HCT116 (cell line): ENCODE results near the gene DHPS. TPM values are rescaled to one million over a fixed set of nuclear protein-coding genes. Genes with fewer than 3 reads are reported as not detected.
A peak's percentile ranks its signal among the peaks of the same experiment; 100 is the strongest.

ENCODE experiments used
- ATAC-seq: fragments of 200-7000 bp; cut with Tn5 transposase; 2 replicates; pipeline ENCODE4 v1.9.1; 2020; ENCODE audit warnings: mild to moderate bottlenecking, moderate library complexity
- BruUV-seq: library from RNA; stranded (reverse); fragments of 400-500 nt; replicated peaks from 2 replicates; lab custom pipeline; 2021; lab: Mats Ljungman, UMichigan
- CTCF ChIA-PET: fragments of 300-600 bp; sonication (Branson Sonifier 250); formaldehyde crosslinking; loops from one replicate; lab custom pipeline; 2021; ENCODE audit warnings: antibody characterized with exemption; lab: Charles Lee
- POLR2A ChIA-PET: fragments of 300-600, 350-600 bp; sonication (Branson Sonifier 250); formaldehyde crosslinking; loops from one replicate; lab custom pipeline; 2021; ENCODE audit warnings: antibody characterized with exemption; lab: Charles Lee
- RAD21 ChIA-PET, 2 experiments: fragments of 300-600 bp; sonication (Branson Sonifier 250); formaldehyde crosslinking; loops; one replicate each; lab custom pipeline; 2023; ENCODE audit warnings: low total read pairs in 2 of 2; ENCODE audit not compliant: uncharacterized antibody in 2 of 2, unreplicated experiment in 2 of 2, low non-redundant PET in 1 of 2; lab: Charles Lee
- DNase-seq: peaks from one replicate; pipeline ENCODE4 v3.0.0-alpha.2; 2010; ENCODE audit warnings: low read depth, low spot score
- H2AFZ ChIP-seq: fragments of 200-600 bp; shearing (Covaris generic), sonication (generic); 2 replicates; pipeline ENCODE4 v1.6.1; 2017; ENCODE audit warnings: low read depth, mixed run types, mixed read lengths, antibody characterized with exemption, low read length; ENCODE audit not compliant: poor library complexity, severe bottlenecking
- H3K27ac ChIP-seq: 2 replicates; pipeline ENCODE4 v1.5.1; 2012; ENCODE audit warnings: low read depth, low read length
- H3K27me3 ChIP-seq: fragments of 200-600 bp; sonication (generic); 2 replicates; pipeline ENCODE4 v1.6.1; 2016; ENCODE audit warnings: mixed run types, low read length, mixed read lengths; ENCODE audit not compliant: insufficient read depth
- H3K36me3 ChIP-seq, 2 experiments: fragments of 200-500 bp in 1 of 2; fragments of 200-600 bp in 1 of 2; sonication (Bioruptor generic) in 1 of 2; sonication (generic) in 1 of 2; 2 replicates each; pipeline versions ENCODE4 v1.5.1 to v1.6.1; 2014 to 2016; ENCODE audit warnings: low read length in 2 of 2, inconsistent platforms in 1 of 2, mixed read lengths in 1 of 2, mixed run types in 1 of 2; ENCODE audit not compliant: insufficient read depth in 2 of 2, control insufficient read depth in 1 of 2
- H3K4me1 ChIP-seq, 2 experiments: fragments of 200-600 bp in 1 of 2; sonication (generic) in 1 of 2; 2 replicates each; pipeline versions ENCODE4 v1.5.1 to v1.6.1; 2012 to 2017; ENCODE audit warnings: low read length in 2 of 2, inconsistent platforms in 1 of 2, mild to moderate bottlenecking in 1 of 2, mixed read lengths in 1 of 2, mixed run types in 1 of 2, moderate library complexity in 1 of 2; ENCODE audit not compliant: insufficient read depth in 2 of 2, control insufficient read depth in 1 of 2
- H3K4me2 ChIP-seq: fragments of 200-600 bp; sonication (generic); 2 replicates; pipeline ENCODE4 v1.6.1; 2017; ENCODE audit warnings: mixed run types, low read length, mixed read lengths
- H3K4me3 ChIP-seq, 2 experiments: fragments of 200-600 bp in 1 of 2; sonication (generic) in 1 of 2; replicated peaks in 1 of 2; 2 replicates each; pipeline ENCODE4 v1.5.1; 2011 to 2016; ENCODE audit warnings: low read length in 2 of 2, control low read depth in 1 of 2, low read depth in 1 of 2, mild to moderate bottlenecking in 1 of 2, mixed read lengths in 1 of 2, mixed run types in 1 of 2
- H3K79me2 ChIP-seq: fragments of 200-600 bp; sonication (generic); 2 replicates; pipeline ENCODE4 v1.6.1; 2017; ENCODE audit warnings: mild to moderate bottlenecking, mixed run types, low read length, moderate library complexity, mixed read lengths; ENCODE audit not compliant: insufficient read depth
- H3K9ac ChIP-seq: fragments of 200-600 bp; sonication (generic); 2 replicates; pipeline ENCODE4 v1.6.1; 2016; ENCODE audit warnings: low read length, mixed read lengths
- H3K9me2 ChIP-seq: fragments of 200-600 bp; sonication (generic), shearing (Covaris generic); 2 replicates; pipeline ENCODE4 v1.6.1; 2017; ENCODE audit warnings: mixed run types, mild to moderate bottlenecking, moderate library complexity; ENCODE audit not compliant: insufficient read depth
- H3K9me3 ChIP-seq, 2 experiments: fragments of 200-500 bp in 1 of 2; fragments of 200-600 bp in 1 of 2; sonication (Bioruptor generic) in 1 of 2; sonication (generic) in 1 of 2; 2 replicates each; pipeline ENCODE4 v1.6.1; 2014 to 2017; ENCODE audit warnings: low read length in 2 of 2, mixed read lengths in 2 of 2, inconsistent platforms in 1 of 2, low read depth in 1 of 2, mild to moderate bottlenecking in 1 of 2, mixed run types in 1 of 2, moderate library complexity in 1 of 2; ENCODE audit not compliant: control insufficient read depth in 1 of 2, insufficient read depth in 1 of 2
- H4K20me1 ChIP-seq: fragments of 200-600 bp; sonication (generic), shearing (Covaris generic); 2 replicates; pipeline ENCODE4 v1.6.1; 2017; ENCODE audit warnings: mixed run types, mild to moderate bottlenecking, moderate library complexity; ENCODE audit not compliant: insufficient read depth
- ATF3 ChIP-seq: IDR thresholded peaks from 2 replicates; pipeline ENCODE4 v1.6.1; 2012
- CBX3 ChIP-seq: IDR thresholded peaks from 2 replicates; pipeline ENCODE4 v1.6.1; 2012; ENCODE audit warnings: low read depth
- CEBPB ChIP-seq: IDR thresholded peaks from 2 replicates; pipeline ENCODE4 v1.6.1; 2012; ENCODE audit warnings: low read depth
- ELF1 ChIP-seq: IDR thresholded peaks from 2 replicates; pipeline ENCODE4 v1.6.1; 2012; ENCODE audit warnings: low read depth, borderline replicate concordance
- EZH2phosphoT487 ChIP-seq: fragments of 200-600 bp; IDR thresholded peaks from 2 replicates; pipeline ENCODE4 v1.6.1; 2018; ENCODE audit warnings: antibody characterized with exemption, borderline replicate concordance
- MAX ChIP-seq: IDR thresholded peaks from 2 replicates; pipeline ENCODE4 v1.6.1; 2012
- POLR2A ChIP-seq: IDR thresholded peaks from 2 replicates; pipeline ENCODE4 v1.7.0; 2011; ENCODE audit warnings: borderline replicate concordance; ENCODE audit not compliant: insufficient read depth, insufficient read length; ENCODE audit errors: extremely low read depth
- REST ChIP-seq: IDR thresholded peaks from 2 replicates; pipeline ENCODE4 v1.6.1; 2012; ENCODE audit warnings: low read depth
- SRF ChIP-seq: IDR thresholded peaks from 2 replicates; pipeline ENCODE4 v1.6.1; 2012; ENCODE audit warnings: low read depth
- intact Hi-C: fragments of 100-400 bp; cut with micrococcal nuclease; formaldehyde crosslinking; loops from 2 replicates; pipeline ENCODE4 v1.10.0; 2022
- total RNA-seq: library from RNA; stranded (reverse); gene quantifications from one replicate; pipeline ENCODE4 v1.2.1, GENCODE V29; 2021; ENCODE audit not compliant: unreplicated experiment

Gene DHPS
- total RNA-seq, 1 experiment from 2014 or later: 134 TPM

GRCh38 chr19:12668932-12669269, 12.8 kb downstream of the DHPS start:
- peak overlapping the region; percentile 90 for H3K9ac ChIP-seq
- POLR2A ChIA-PET: interaction anchor here (1.0 kb wide), 1 partner anchor 13 kb away, joined by 4 read pairs; the partner anchor contains the start of gene DHPS
- TSS peak; percentile 72 for BruUV-seq
- RAD21 ChIA-PET: interaction anchor here in 1 of 2 experiments (0.6 kb wide), 1 partner anchor 105 kb away, joined by 3 read pairs; no protein-coding TSS in a partner anchor
- ATAC-seq (peak; percentile 26), DNase-seq (no peak)
- peak overlapping the region; percentile 92 for H3K4me2 ChIP-seq
- H3K9me3 ChIP-seq: no peaks in the 10 kb centered on the region
- H3K36me3 ChIP-seq: peaks cover 2 to 13% of the 10 kb centered on the region in 2 experiments; a peak in 2 of 4 replicates
- H3K4me3 ChIP-seq: peak overlapping the region; percentile 95 to 98
- H3K27ac ChIP-seq: peak overlapping the region; percentile 88
- H3K9me2 ChIP-seq: no peaks in the 10 kb centered on the region
- H2AFZ ChIP-seq: peak overlapping the region; percentile 79
- peaks cover 28% of the 10 kb centered on the region; the same call in 1 of the 2 replicates for H3K79me2 ChIP-seq
- H3K27me3 ChIP-seq: no peaks in the 10 kb centered on the region
- CTCF ChIA-PET: interaction anchor here (0.5 kb wide), 1 partner anchor 640 kb away, joined by 5 read pairs; no protein-coding TSS in a partner anchor
- no peaks in the 10 kb centered on the region for H4K20me1 ChIP-seq
- intact Hi-C loops: loop anchor here (1.0 to 10.0 kb wide), 3 partner anchors 12 to 744 kb away; partner anchors contain the start of genes DHPS, ZNF490, ZNF700 and ZNF791
- TF ChIP-seq POLR2A (peak; percentile 28), SRF (no peak), CEBPB (no peak), ATF3 (no peak)
- peaks cover 19 to 37% of the 10 kb centered on the region in 2 experiments for H3K4me1 ChIP-seq

- H3K4me3 ChIP-seq: peak overlapping the region; percentile 95 to 98
- ChIA-PET RAD21 (interaction anchor here (0.6 kb wide), 2 partner anchors 104 to 170 kb away, joined by 3 to 7 read pairs; partner anchors contain the start of gene MAST1 (in 1 of the 2)), CTCF (no interaction called here), POLR2A (no interaction called here)
- no TSS peak for BruUV-seq
- no peaks in the 10 kb centered on the region for H4K20me1 ChIP-seq
- no peaks in the 10 kb centered on the region for H3K9me2 ChIP-seq
- H3K27me3 ChIP-seq: no peaks in the 10 kb centered on the region
- H3K27ac ChIP-seq: peak overlapping the region; percentile 88
- H3K4me1 ChIP-seq: peaks cover 19 to 37% of the 10 kb centered on the region in 2 experiments
- H3K79me2 ChIP-seq: peaks cover 28% of the 10 kb centered on the region; the same call in 1 of the 2 replicates
- intact Hi-C loops: loop anchor here (5.0 to 10.0 kb wide), 2 partner anchors 56 to 744 kb away; partner anchors contain the start of genes ZNF490, ZNF700 and ZNF791
- peak overlapping the region; percentile 90 for H3K9ac ChIP-seq
- no peaks in the 10 kb centered on the region for H3K9me3 ChIP-seq
- H3K4me2 ChIP-seq: peak overlapping the region; percentile 92
- H3K36me3 ChIP-seq: peaks cover 4 to 13% of the 10 kb centered on the region in 2 experiments; a peak in 3 of 4 replicates
- no peak for TF ChIP-seq ELF1
- TF ChIP-seq REST: no peak
- TF ChIP-seq CBX3: no peak
- TF ChIP-seq MAX: no peak
- TF ChIP-seq SRF: no peak
- no peak for TF ChIP-seq EZH2phosphoT487
- H2AFZ ChIP-seq: no peak overlapping the region
- DNase-seq (no peak), ATAC-seq (no peak)
These were observed 13.3 kb downstream of the DHPS start for GRCh38 chr19:12668346-12668745.
